Stimulated activated naive CD4-positive, alpha-beta T cell (primary cell): ENCODE measurements around the gene PARL.
A peak's percentile ranks its signal among the peaks of the same experiment; 100 is the strongest.
"Not testable (repeated sequence)": the region's sequence is repeated elsewhere in the genome, so short reads cannot be mapped to it uniquely, and the experiment has no call there.

Experiments
- DNase-seq, 6 experiments: peaks; one replicate each; lab custom pipeline; 2025; lab: John Stamatoyannopoulos, UW

The PARL gene

DNA sequence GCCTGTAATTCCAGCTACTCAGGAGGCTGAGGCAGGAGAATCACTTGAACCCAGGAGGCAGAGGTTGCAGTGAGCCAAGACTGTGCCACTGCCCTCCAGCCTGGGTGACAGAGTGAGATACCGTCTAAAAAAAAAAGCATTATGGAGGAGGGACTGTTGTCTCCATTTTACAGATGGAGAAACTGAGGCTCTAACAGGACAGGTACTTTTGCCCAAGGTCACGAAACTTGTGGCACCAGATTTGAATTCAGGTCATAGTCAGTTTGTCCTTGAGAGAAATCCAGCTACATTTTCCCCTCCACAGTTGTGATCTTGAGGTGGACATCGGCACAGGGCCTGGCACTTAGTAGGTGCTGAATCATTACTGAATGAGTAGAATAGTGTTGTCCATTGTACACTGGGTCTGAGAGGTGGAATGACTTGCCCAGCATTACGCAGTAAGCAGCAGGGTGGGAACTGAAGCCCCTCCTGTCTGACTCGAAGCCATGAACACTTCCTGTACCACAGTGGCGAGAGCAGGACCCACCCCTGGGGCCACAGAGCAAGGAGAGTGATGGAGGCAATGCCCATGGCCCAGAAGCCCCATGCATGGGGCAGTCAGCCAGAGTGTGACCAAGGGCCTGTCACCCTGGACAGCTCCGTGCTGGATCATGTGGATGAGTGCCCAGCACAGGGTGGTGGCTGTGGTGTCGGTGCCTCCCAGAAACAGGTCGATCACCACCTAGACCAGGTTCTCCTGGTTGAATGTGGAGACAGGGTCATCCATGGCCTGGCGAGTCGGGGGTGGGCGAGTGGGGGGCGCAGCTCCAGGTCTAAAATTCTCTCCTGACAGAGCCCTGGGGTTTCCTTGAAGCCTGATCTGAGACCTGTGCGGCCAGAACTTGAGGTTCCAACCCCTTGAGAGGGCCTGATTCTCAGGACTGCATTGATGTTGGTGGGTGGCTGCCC, 20.4 kb upstream of the PARL start:
- no peak for DNase-seq

DNA sequence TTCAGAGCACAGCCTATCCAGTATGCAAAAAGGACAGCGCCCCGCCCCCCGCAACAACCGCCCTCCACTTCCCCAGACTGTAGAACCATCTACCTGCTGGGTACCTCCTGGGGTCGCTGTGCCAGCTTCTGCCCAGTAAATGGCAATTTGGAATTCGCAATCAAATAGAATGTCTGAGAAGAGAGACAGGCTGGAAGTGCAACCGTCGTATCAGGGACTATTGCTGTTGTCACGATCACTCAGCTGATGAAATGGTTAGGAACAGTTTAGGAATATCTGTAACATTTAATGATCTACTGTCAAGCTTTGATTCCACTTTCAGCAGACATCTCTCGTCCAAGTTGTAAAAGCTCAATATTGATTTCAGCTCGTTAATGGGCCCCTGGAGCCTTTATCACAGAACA, 13.3 kb upstream of the PARL start:
- DNase-seq, result no peak

DNA sequence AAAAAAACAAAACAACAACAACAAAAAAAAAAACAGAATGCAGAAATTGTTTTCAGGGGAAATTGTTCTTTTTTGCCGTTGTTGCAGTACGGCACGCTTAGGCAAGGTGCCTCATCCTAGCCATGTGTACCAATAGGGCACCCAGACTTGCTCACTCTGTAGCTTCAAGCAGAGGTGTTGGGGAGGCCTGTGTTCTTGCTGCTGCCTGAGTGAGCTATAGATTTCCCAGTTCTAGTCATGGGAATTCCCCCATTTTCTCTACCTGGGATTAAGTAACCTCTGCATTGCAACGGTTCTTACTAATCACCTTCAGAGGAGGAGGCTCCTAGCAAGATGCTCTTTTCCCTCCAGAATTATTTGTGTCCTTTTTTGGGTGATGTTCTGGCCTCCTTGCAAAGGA, 12.9 kb upstream of the PARL start:
- DNase-seq, result no peak

DNA sequence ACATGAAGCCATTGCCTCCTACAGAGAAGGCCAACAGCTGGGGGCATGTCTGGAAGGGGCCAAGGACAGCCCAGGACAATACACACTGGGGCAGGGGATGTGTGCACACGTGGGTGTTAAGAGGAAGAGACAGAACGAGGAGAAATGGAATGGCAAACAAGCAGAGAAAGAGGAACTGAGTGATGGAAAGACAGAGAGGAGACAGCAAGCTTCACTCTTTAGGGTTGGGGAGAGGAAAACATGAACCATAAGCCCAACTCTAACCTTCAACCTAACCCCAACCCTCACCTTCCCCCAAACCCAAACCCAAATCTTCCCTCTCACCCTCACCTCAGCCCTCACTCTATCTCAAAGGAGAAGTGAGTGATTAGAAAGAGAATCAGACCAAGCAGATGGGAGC, 11.9 kb upstream of the PARL start:
- DNase-seq, result no peak

DNA sequence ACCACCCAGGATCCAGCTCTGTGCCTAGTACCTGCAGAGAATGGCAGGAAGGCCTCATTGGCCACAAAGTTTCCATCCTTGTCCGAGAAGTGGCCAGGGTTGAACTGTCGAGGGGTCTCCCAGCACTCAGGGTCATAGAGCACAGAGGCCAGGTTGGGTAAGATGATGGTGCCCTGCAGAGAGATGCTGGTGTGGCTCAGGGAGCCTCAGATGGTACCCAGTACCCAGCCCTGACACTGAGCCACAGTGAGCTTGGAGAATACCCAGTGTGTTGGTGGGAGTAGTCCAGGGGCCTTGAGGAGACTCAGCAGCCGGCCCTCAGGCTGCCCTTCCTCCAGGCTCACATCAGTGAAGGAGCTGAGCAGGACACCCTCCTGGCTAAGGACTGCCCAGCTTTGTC, 11.5 kb upstream of the PARL start:
- no peak for DNase-seq

DNA sequence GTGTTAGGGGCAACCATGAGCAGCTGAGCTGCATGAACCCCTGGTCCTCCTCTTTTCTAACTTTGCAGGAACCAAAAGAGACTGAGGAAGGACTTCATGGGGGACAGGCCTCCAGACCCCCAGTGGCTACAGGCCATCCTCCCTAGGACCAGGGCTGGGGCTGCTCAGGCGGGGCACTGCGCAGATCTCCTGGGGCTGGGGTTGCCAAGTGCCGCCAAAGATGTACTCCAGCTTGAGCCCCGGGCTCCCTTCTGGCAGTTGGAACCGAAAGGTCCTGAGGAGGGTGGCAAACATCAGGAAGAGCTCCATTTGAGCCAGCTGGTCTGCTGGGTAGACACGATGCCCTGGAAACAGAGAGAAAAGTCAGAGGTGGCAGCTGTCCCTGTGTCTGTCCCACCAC, 11.1 kb upstream of the PARL start:
- DNase-seq, result no peak

DNA sequence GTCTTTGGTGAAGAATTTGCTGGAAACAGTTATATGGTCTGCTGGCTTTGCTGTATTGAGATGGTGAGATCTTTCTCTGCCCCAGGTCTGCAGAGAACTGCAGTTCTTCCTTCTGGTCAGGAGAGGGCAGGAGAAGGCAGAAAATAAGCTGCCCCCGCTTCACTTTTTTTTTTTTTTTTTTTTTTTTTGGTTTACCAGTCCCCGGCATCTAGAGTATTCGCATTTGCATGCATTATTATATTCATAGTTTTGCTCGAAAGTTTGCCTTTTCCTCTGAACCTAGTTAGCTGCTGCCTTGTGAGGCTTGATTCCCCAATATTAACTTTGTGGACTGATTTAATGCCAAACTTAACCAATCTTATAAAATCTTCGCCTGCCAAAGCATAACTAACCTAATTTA, 10.6 kb upstream of the PARL start:
- peak in 5 of 6 experiments; percentile 6 to 61 (median 40) for DNase-seq

DNA sequence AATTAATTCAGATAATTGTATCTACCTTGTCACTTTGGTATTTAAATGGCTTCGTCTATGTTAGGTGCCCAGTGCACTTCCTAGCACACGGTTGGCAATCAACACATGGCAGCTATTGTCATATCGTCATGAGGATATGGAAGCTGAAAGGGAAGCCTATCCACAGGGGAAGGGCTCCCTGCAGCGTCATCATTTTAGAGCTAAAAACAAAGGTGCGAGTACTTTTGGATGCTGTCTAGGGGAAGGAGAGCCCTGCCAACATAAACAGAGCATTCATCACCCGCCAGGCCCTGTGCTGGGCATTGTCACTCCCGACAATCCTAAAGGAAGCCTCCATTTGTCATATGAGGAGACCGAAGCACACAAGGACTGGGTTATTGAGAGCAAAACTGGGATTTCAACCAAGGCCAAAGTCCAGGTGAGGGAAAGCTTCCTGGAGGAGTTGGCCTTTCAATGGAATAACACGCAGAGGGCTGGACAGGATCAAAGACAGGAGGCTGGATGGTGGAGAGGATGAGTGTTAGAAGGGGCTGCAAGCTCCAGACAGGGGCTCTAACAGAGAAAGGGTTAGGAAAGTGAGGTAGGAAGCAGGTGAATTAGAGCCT, 8.0 kb upstream of the PARL start:
- DNase-seq, result no peak

DNA sequence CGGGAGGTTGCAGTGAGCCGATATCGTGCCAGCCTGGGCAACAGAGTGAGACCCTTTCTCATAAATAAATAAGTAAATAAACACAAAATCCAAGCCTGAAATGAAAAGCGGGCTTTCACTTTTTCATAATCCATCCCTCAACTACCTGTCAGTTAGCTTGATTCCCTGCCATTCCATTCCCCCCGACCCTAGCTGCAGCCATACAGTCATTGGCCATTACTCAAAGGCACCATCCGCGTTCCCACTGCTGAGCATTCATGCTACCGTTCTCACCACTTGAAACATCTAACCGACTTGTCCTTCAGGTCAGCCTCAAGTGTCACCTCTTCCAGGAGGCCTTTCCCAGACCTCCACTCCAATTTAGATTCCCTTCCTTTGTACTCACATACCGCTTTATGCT, 1.1 kb upstream of the PARL start:
- DNase-seq, result no peak

DNA sequence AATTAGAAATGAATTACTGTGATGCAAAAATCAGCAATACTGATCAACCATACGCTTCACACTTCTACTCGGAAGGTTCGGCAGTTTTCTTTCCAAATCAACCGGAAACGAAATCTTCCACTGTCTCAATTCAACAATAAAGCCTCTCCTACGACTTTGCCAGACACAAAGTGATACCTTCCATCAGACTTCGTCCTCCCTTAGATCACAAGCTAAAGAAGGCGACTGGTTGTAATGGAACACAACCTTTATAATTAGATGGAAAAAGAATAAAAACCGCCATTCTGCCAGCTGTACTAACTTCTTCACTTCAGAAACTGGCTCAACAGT, 618 bp downstream of the PARL start:
- no peak for DNase-seq

DNA sequence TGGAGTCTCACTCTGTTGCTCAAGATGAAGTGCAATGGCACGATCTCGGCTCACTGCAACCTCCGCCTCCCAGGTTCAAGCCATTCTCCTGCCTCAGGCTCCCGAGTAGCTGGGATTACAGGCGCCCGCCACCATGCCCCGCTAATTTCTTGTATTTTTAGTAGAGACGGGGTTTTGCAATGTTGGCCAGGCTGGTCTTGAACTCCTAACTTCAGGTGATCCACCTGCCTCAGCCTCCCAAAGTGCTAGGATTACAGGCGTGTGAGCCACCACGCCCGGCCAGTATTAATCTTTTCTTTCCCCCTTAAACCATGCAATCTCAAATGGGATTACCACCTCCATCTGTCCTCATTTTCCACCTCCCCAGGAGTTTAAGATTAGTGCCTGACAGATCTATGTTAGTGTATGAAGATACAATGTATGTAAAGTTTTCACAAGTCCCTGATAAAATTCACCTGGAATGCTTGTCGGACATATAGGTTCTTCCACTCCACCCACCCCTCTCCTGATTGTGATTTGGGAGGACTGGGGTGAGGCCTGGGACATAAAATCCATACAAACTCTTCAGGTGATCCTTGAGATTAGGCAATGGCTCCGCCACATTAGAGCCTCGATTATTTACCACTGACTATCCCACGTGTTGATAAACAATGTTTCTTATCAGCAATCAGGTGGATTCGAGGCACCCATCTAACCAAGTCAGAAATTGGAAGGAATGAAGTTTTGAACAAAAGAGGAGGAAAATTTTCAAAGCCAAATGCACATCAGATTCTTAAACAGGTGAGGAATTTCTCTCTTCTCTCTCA, 1.2 kb downstream of the PARL start:
- DNase-seq, result no peak

DNA sequence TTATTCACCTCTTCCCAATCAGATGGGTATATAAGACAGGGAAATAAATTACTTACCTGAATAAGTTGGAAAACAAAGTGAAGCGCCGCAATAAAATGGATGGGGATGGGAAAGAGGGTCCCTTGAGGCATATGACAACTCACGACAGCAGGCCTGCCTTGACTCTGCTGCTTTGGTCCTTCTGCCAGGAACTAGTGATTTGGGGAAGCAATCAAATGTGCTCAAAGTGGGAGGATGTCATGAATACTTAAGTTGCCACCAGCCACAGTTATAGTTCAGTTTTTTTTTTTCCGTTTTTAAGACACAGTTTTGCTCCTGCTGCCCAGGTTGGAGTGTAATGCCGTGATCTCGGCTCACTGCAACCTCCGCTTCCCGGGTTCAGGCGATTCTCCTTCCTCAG, 4.6 kb downstream of the PARL start:
- no peak for DNase-seq

DNA sequence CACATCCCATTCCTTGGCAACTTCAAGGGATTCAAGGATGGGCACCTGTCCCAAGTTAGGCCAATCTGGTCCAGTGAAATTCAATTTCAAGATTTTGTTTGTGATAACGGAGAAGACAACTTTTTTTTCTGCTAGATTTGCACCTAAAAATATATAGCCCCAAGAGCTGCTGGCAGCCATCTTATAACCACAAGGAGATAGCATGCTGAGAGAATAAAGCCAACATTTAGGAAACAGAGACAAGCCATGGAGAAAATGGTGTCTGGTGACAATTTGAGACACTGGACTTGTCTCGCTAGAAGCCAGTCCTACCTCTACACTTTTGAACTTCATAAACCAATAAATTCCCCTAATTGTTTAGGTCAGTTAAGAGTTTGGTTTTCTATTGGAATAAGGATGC, 5.4 kb downstream of the PARL start:
- no peak for DNase-seq

DNA sequence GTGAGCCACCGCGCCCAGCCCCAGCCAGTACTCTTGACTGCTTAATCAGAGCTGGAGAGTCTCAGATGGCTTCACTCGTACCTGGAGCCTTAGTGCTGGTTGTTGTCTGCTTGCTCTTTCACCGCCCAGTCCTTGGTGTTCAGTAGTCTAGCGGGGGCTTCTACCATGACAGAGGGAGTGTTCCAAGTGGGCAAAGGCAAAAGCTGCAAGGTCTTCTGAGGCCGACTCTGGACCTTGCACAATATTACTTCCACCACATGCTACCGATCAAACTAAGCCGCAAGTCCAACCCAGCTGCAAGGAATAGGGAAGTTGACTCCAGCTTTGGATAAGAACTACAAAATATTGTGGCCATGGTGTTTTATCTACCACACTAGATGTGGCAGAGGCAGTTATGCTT, 6.6 kb downstream of the PARL start:
- no peak for DNase-seq

DNA sequence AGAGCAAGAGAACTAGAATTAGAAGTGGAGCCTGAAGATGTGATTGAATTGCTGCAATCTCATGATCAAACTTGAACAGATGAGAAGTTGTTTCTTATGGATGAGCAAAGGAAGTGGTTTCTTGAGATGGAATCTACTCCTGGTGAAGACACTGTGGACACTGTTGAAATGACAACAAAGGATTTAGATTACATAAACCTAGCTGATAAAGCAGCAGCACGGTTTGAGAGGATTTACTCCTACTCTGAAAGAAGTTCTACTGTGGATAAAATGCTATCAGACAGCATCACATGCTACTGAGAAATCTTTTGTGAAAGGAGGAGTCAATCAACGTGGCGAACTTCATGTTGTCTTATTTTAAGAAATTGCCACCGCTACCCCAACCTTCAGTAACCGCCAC, 7.5 kb downstream of the PARL start:
- DNase-seq, result not testable (repeated sequence)

DNA sequence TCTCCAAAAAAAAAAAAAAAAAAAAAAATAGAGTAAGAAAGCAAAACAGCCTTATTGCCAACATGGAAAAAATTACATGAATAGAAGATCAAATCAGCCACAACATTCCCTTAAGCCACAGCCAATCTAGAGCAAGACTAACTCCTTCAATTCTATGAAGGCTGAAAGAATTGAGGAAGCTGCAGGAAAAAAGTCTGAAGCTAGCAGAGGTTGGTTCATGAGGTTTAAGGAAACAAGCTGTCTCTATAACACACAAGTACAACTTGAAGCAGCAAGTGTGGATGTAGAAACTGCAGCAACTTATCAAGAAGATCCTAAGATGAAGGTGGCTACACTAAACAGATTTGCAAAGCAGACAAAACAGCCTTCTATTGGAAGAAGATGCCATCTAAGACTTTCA, 9.3 kb downstream of the PARL start:
- DNase-seq, result no peak

DNA sequence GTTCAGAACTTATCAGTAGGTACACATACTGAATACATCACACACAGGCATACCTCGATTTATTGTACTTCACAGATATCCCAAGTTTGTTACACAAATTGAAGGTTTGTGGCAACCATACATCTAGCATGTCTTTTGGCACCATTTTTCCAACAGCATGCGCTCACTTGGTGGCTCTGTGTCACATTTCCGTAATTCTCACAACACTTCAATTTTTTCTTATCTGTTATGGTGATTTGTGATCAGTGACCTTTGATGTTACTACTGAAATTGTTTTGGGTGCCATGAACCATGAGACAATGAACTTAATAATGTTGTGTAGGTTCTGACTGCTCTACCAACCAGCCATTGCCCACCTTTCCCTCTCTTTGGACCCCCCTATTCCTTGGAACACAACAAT, 10.8 kb downstream of the PARL start:
- DNase-seq, result no peak

DNA sequence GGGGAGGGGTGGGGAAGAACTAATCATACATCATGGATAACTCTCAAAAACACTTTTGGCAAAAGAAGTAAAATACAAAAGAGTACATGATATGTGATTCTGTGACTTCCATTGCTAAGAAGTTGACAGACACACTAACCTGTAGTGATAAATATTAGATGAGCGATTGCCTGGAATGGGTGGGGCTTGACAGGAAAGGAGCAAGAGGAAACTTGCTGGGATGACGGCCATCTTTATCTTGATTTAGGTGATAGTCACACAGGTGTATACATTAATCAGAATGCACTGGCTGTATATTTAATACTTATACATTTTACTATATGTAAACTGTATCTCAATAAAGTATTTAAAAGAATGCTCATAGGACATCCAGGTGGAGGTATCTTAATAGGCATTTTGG, 13.1 kb downstream of the PARL start:
- no peak for DNase-seq

DNA sequence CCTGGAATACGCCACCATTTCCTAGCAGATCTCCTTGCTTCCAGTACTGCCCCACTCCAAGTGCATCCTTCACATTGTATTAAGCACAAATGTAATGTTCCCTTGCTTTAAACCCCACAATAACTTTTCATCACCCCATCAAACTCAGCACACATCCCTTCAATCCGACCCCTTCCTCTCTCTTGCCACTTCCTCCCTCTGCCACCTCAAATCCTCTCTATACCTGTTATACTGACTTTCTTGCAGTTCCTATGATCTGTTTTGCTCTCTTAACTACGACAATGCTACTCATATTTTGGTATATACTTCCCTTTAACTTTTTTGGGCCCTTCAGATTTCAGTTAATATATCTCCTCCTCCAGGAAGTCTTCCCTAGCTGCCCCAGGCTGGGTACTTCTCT, 14.1 kb downstream of the PARL start:
- peak in 3 of 6 experiments; percentile 34 to 44 (median 34) for DNase-seq

DNA sequence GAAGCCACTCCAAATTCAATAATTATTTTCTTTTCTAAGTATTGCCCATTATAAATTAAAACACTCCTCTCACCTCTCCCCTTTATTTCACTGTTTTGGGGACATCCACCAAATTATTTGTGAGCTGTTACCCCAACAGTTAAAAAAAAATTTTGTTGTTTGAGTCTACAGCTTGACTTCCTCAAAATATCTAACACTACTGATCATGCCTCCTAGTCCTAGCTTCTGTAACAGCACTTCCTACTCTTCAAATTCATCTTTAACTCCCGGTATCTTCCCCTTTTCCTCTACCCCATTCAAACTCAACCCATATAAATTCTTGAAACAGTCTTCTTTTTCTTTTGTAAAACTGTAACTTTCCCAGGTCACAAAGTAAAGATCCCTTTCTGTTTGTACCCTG, 15.9 kb downstream of the PARL start:
- DNase-seq, result no peak

DNA sequence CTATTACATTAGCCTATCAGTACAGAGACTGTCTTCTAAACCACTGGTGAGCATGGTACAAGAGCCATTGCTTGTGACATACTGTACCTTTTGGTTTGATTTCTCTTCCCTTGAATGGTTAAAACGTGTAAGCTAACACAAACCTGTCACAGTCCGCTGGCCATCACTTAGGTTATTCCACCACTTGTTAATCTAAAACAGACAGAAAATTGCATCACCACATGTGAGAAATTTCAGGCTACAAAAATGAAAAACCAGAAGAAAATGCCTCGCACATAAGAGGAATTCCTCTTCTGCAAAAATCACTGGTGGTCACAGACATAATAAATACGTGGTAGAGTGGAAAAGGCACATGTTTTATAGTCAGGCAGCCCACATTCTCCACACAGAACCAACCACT, 22.1 kb downstream of the PARL start:
- no peak for DNase-seq

DNA sequence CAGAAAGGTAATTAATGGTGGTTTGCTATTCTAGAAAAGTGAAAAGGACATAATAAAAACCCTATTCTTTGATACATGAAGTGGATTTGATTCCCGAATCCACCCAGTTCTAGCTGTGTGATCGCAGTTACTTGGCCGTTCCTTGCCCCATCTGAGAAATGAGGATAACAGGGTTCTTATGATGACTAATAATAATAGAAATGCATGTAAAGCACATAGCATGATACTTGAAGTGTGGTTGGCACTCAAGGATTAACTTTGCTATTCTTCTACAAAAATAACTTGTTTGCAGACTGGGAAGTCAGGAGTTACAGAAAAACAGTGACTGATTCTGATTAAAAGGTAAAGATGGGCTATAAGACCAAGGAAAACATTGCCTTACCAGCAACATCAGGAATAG, 26.8 kb downstream of the PARL start:
- no peak for DNase-seq
